ENCODE results near the gene RAI14.

DNA sequence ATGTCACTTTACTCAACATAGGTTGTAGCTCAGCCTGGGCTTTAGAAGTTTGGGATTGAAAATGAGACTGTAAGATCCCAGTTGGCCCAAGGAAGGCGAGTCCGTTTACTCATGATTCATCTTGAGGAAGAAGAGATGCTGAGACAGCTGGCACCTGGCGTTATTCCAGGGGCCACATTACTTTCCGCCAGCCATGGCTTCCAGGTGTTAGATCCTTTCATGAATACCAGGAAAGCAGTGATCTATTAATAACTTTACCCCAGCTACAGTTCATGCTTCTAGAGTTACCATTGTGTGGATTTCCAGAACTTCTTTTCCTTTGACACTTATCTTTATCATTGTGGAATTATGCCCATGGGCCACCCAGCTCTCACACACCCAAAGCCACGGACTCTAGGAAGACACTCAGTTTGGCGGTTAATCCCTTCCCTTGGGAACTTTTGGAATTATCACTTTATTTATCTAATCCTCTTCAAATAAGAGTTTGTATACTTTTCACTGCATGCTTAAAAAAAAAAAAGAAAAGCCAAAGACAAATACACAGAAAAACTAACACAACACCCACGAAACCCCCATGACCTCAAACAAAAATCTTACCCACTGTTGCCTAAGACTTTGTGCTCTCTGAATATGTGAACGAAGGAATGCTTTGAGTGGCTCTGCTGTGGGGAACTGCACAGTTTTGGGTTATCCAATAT, 26.9 kb downstream of the RAI14 start:
- no peak for TF ChIP-seq CTCF (IDR thresholded peaks at IDR 0.05; ENCODE audit: poor library complexity)
- TF ChIP-seq EZH2phosphoT487 (IDR thresholded peaks at IDR 0.05; ENCODE audit: low read depth, severe bottlenecking, unreplicated experiment) = no peak
